Mesangial cell (primary cell): ENCODE data around the gene SCARB2. TPM values are rescaled to one million over a fixed set of nuclear protein-coding genes. Genes with fewer than 3 reads are reported as not detected.

Experiments
- total RNA-seq: library from RNA; depleted of rRNA; stranded (reverse); fragments of >200 nt; gene quantifications from 2 replicates; pipeline ENCODE4 v1.2.3, GENCODE V29; 2015

SCARB2 gene, protein sequence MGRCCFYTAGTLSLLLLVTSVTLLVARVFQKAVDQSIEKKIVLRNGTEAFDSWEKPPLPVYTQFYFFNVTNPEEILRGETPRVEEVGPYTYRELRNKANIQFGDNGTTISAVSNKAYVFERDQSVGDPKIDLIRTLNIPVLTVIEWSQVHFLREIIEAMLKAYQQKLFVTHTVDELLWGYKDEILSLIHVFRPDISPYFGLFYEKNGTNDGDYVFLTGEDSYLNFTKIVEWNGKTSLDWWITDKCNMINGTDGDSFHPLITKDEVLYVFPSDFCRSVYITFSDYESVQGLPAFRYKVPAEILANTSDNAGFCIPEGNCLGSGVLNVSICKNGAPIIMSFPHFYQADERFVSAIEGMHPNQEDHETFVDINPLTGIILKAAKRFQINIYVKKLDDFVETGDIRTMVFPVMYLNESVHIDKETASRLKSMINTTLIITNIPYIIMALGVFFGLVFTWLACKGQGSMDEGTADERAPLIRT
- 64.2 and 115 TPM in 2 replicates for total RNA-seq

DNA sequence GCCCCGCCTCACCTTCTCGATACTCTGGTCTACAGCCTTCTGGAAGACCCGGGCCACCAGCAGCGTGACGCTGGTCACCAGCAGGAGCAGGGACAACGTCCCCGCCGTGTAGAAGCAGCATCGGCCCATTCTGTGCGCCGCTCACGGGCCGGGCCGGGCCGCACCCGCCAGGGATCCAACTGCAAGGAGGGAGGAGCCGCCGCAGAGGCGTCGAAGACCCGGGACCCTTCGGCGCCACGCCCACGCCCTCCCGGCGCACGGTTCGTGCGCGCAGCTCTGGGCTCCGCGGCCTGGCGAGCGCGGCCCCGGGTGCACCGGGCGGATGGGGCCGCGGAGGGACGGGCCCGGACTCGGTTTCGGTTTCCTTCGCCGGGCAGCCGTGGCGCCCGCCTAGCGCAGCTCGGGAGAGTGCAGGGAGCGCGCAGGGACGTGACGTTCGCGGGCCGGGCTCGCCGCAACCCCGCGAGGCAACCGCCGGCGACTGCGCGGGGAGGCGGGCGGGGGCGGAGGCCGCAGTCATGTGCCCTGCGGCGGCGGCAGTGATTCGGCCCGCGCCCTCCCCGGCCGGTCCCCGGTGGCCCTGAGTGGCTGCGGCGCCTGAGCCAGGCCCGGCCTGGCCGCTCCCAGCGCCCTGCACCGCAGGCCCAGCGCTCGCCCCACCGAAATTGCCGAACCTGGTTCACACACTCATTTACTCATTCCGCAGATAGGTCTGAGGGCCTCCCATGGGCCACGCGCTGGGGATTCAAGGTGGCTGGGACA, at the start of gene SCARB2:
Gene SCARB2, minus strand, starts transcription at position 410 of the 762 bp plus-strand sequence. Its CDS starts 281 bp downstream, at position 129.

DNA sequence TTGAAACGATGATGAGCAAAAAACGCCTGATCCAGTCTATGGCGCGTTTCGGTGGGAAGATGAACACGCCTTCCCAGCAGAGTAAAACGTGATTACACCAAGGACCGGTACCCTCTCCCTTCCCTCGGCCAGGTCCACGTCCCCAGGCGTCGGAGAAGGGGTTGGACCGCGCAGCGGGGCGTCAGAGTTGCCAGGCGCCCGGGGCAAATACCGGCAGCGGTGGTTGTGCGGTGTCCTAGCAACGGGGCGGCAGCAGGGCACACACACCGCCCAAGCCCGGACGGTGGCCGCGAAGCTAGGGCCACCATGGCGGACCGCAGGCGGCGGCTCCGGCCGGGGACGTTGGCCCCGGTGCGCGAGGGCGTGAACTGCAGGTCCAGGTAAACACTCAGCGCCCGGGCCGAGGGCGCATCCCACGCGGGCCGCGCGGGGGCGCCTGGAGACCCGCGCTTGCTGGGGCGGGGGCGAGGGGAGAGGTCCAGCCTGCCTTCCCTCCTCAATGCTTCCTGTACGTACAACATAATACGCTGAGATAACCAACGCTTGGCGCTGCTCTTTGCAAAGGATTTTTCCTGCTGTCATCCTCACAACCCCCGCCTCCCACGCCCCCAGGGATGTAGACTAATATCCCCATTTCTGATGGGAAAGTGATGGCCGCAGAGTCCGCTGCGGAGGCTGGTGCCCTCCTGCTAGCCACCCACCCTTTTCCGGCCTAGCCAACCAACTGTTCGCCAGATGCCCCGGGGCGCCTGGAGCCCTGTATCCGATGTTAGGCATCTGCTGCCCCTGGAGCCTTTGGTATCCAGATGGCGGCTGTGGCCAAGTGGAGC, 38.0 kb upstream of the SCARB2 start, which contains the start of gene FAM47E:
Gene FAM47E, plus strand, starts transcription at position 281 of the 830 bp plus-strand sequence. Its CDS starts 26 bp downstream, at position 307.

DNA sequence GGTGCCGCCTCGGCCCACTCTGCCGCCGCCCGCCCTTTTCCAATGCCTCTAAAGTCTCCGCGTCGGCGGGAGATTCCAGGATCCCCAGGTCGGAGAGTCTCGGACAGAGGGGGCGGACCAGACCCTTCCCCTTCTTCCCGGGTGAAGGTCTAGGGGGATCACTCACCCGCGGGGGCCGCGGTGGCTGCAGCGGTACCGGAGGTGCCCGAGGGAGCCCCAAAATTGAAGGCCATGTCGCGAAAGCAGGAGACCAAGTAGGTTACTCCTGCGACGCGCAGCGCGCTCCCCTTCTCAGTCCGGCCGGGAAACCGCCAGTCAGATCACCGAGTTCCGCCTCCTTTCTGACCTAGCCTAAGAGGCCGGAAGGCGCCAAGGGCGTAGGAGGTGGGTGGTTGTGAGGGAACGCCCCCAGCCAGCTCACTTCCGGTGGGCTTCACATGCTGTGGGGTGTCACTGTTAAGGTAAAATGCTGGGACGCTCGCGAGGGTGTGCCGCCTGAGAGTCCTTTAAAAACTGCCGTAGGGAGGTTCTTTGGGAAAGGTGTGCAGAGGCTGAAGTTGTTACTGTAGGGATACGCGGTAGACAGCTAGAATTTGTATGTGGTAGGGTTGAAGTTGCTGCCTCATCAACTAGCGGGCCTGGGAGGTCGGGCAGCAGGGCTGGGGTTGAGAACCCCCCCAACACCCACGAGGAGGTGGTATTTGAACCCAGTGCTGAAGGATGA, 65.3 kb downstream of the SCARB2 start, which contains the start of gene NUP54:
Gene NUP54, minus strand, starts transcription at position 256 of the 724 bp plus-strand sequence. Its CDS starts 23 bp downstream, at position 233.

Other genes starting within 250 kb of the SCARB2 start
- 16.6 and 17.9 TPM in 2 replicates for gene SDAD1, start 222.9 kb downstream of the SCARB2 start, total RNA-seq
- gene CXCL9, start 206.3 kb downstream of the SCARB2 start, total RNA-seq = not detected in 2 replicates
- not detected in 2 replicates for gene CXCL10, start 190.3 kb downstream of the SCARB2 start, total RNA-seq
- gene CXCL11, start 177.8 kb downstream of the SCARB2 start, total RNA-seq = not detected in 2 replicates
- not detected in 2 replicates for gene ART3, start 139.1 kb downstream of the SCARB2 start, total RNA-seq
- 28.6 and 45.5 TPM in 2 replicates for gene NUP54, start 65.4 kb downstream of the SCARB2 start, total RNA-seq
- 0.51 and 3.3 TPM in 2 replicates for gene FAM47E, start 37.9 kb upstream of the SCARB2 start, total RNA-seq
- 2.0 and 3.4 TPM in 2 replicates for gene STBD1, start 92.9 kb upstream of the SCARB2 start, total RNA-seq
- gene CCDC158, start 207.3 kb upstream of the SCARB2 start, total RNA-seq = 0.38 TPM in 1 of 2 replicates, not detected in the other
- 22.2 and 28.9 TPM in 2 replicates for gene SHROOM3, start 221.4 kb upstream of the SCARB2 start, total RNA-seq